SK-N-SH (cell line): ENCODE results near the gene EEF1AKMT4. TPM values are rescaled to one million over a fixed set of nuclear protein-coding genes. Genes with fewer than 3 reads are reported as not detected.
A peak's percentile ranks its signal among the peaks of the same experiment; 100 is the strongest.

ENCODE experiments used
- CHD2 ChIP-seq: fragments of 150-350 bp; IDR thresholded peaks from 2 replicates; pipeline ENCODE4 v1.6.1; 2018; ENCODE audit warnings: low read length; ENCODE audit not compliant: partially characterized antibody
- ELF1 ChIP-seq: IDR thresholded peaks from 2 replicates; pipeline ENCODE4 v1.4.0; 2012
- EP300 ChIP-seq, 2 experiments: IDR thresholded peaks; 2 replicates each; pipeline versions ENCODE4 v1.4.0 to v1.6.1; 2012; ENCODE audit warnings: borderline replicate concordance in 1 of 2, low read depth in 1 of 2, low read length in 1 of 2
- EZH2phosphoT487 ChIP-seq: fragments of 200-600 bp; sonication (generic); IDR thresholded peaks from 2 replicates; pipeline ENCODE4 v1.6.1; 2017; ENCODE audit warnings: low read depth, mixed run types, mild to moderate bottlenecking, antibody characterized with exemption, moderate library complexity, borderline replicate concordance
- FOSL2 ChIP-seq: IDR thresholded peaks from 2 replicates; pipeline ENCODE4 v1.4.0; 2012; ENCODE audit warnings: low read depth, mild to moderate bottlenecking, moderate library complexity, borderline replicate concordance
- FOXJ3 ChIP-seq: sonication (generic); formaldehyde crosslinking; IDR thresholded peaks from 2 replicates; pipeline ENCODE4 v1.5.1; 2020; ENCODE audit warnings: mild to moderate bottlenecking, missing genetic modification reagents
- FOXM1 ChIP-seq: IDR thresholded peaks from 2 replicates; pipeline ENCODE4 v1.4.0; 2012; ENCODE audit warnings: low read depth, mild to moderate bottlenecking
- GABPA ChIP-seq: IDR thresholded peaks from 2 replicates; pipeline ENCODE4 v1.4.0; 2012; ENCODE audit warnings: low read depth, mild to moderate bottlenecking
- GATA2 ChIP-seq: sonication (generic); formaldehyde crosslinking; IDR thresholded peaks from 2 replicates; pipeline ENCODE4 v1.5.0; 2020; ENCODE audit warnings: mild to moderate bottlenecking, missing genetic modification reagents
- JUND ChIP-seq: IDR thresholded peaks from 2 replicates; pipeline ENCODE4 v1.4.0; 2012
- MXI1 ChIP-seq: IDR thresholded peaks from 2 replicates; pipeline ENCODE4 v1.6.1; 2012; ENCODE audit warnings: mild to moderate bottlenecking, low read depth, low read length, improper control_type of control experiment
- NFIC ChIP-seq: IDR thresholded peaks from 2 replicates; pipeline ENCODE4 v1.4.0; 2012; ENCODE audit warnings: borderline replicate concordance
- NRF1 ChIP-seq: IDR thresholded peaks from 2 replicates; pipeline ENCODE4 v1.6.1; 2012; ENCODE audit warnings: low read depth, mild to moderate bottlenecking, low read length
- PBX3 ChIP-seq: IDR thresholded peaks from 2 replicates; pipeline ENCODE4; 2012
- RCOR1 ChIP-seq: fragments of 150-350 bp; IDR thresholded peaks from 2 replicates; pipeline ENCODE4 v1.6.1; 2017; ENCODE audit warnings: antibody characterized with exemption, low read length
- RXRA ChIP-seq: IDR thresholded peaks from 2 replicates; pipeline ENCODE4 v1.4.0; 2012; ENCODE audit warnings: low read depth, mild to moderate bottlenecking, borderline replicate concordance
- SIN3A ChIP-seq: IDR thresholded peaks from 2 replicates; pipeline ENCODE4 v1.6.1; 2012; ENCODE audit warnings: low read depth, mild to moderate bottlenecking, low read length, moderate library complexity, borderline replicate concordance
- SMC3 ChIP-seq: IDR thresholded peaks from 2 replicates; pipeline ENCODE4 v1.6.1; 2012; ENCODE audit warnings: low read depth, low read length, improper control_type of control experiment
- TCF12 ChIP-seq: IDR thresholded peaks from 2 replicates; pipeline ENCODE4 v1.4.0; 2012
- TEAD4 ChIP-seq: IDR thresholded peaks from 2 replicates; pipeline ENCODE4 v1.4.0; 2012; ENCODE audit warnings: mild to moderate bottlenecking, borderline replicate concordance; ENCODE audit not compliant: insufficient read depth
- USF1 ChIP-seq: IDR thresholded peaks from 2 replicates; pipeline ENCODE4 v1.4.0; 2012; ENCODE audit warnings: low read depth, borderline replicate concordance
- YY1 ChIP-seq: IDR thresholded peaks from 2 replicates; pipeline ENCODE4 v1.4.0; 2012; ENCODE audit warnings: low read depth, mild to moderate bottlenecking
- polyA plus RNA-seq, 3 experiments: library from polyadenylated mRNA; depleted of rRNA; stranded (reverse); fragments of >200 nt; gene quantifications; 2 replicates each; pipeline ENCODE4 v1.2.3, GENCODE V29; 2012
- TF ChIP-seq, protein P1 (sequence below): fragments of 150-350 bp; IDR thresholded peaks from 2 replicates; pipeline ENCODE4 v1.6.1; 2016; ENCODE audit warnings: mild to moderate bottlenecking, low read depth, low read length
- TF ChIP-seq, protein P2 (sequence below): fragments of 200-600 bp; sonication (generic); IDR thresholded peaks from 2 replicates; pipeline ENCODE4 v1.6.1; 2017; ENCODE audit warnings: antibody characterized with exemption, mild to moderate bottlenecking, moderate library complexity
- TF ChIP-seq, protein P3 (sequence below): IDR thresholded peaks from 2 replicates; pipeline ENCODE4 v1.4.0; 2012; ENCODE audit warnings: low read depth, borderline replicate concordance

Gene EEF1AKMT4
- polyA plus RNA-seq, 1 of the 3 experiments (the other 2 are of a cell fraction), result 9.3 TPM

- TF ChIP-seq, protein P1, sequence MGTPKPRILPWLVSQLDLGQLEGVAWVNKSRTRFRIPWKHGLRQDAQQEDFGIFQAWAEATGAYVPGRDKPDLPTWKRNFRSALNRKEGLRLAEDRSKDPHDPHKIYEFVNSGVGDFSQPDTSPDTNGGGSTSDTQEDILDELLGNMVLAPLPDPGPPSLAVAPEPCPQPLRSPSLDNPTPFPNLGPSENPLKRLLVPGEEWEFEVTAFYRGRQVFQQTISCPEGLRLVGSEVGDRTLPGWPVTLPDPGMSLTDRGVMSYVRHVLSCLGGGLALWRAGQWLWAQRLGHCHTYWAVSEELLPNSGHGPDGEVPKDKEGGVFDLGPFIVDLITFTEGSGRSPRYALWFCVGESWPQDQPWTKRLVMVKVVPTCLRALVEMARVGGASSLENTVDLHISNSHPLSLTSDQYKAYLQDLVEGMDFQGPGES, result no peak
- TF ChIP-seq EZH2phosphoT487, result no peak
- TF ChIP-seq, protein P2, sequence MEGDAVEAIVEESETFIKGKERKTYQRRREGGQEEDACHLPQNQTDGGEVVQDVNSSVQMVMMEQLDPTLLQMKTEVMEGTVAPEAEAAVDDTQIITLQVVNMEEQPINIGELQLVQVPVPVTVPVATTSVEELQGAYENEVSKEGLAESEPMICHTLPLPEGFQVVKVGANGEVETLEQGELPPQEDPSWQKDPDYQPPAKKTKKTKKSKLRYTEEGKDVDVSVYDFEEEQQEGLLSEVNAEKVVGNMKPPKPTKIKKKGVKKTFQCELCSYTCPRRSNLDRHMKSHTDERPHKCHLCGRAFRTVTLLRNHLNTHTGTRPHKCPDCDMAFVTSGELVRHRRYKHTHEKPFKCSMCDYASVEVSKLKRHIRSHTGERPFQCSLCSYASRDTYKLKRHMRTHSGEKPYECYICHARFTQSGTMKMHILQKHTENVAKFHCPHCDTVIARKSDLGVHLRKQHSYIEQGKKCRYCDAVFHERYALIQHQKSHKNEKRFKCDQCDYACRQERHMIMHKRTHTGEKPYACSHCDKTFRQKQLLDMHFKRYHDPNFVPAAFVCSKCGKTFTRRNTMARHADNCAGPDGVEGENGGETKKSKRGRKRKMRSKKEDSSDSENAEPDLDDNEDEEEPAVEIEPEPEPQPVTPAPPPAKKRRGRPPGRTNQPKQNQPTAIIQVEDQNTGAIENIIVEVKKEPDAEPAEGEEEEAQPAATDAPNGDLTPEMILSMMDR, result no peak
- TF ChIP-seq TCF12, result peak; percentile 21; the same call in 1 of the 2 replicates
- no peak for TF ChIP-seq SMC3
- TF ChIP-seq, protein P3, sequence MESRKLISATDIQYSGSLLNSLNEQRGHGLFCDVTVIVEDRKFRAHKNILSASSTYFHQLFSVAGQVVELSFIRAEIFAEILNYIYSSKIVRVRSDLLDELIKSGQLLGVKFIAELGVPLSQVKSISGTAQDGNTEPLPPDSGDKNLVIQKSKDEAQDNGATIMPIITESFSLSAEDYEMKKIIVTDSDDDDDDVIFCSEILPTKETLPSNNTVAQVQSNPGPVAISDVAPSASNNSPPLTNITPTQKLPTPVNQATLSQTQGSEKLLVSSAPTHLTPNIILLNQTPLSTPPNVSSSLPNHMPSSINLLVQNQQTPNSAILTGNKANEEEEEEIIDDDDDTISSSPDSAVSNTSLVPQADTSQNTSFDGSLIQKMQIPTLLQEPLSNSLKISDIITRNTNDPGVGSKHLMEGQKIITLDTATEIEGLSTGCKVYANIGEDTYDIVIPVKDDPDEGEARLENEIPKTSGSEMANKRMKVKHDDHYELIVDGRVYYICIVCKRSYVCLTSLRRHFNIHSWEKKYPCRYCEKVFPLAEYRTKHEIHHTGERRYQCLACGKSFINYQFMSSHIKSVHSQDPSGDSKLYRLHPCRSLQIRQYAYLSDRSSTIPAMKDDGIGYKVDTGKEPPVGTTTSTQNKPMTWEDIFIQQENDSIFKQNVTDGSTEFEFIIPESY, result peak; percentile 98
- peak; percentile 45; the same call in 1 of the 2 replicates for TF ChIP-seq MXI1
- no peak; the same call in 1 of the 2 replicates for TF ChIP-seq PBX3
- TF ChIP-seq JUND, result no peak
- no peak for TF ChIP-seq FOXJ3 (CRISPR knock-in tag)
- no peak for TF ChIP-seq FOXM1
- TF ChIP-seq NRF1, result peak; percentile 67
- TF ChIP-seq TEAD4, result no peak
- no peak for TF ChIP-seq GATA2 (CRISPR knock-in tag)
- TF ChIP-seq CHD2, result peak; percentile 99
- TF ChIP-seq GABPA, result peak; percentile 69
- TF ChIP-seq EP300 (IDR thresholded peaks at IDR 0.05; ENCODE audit: borderline replicate concordance in 1 of 2, low read depth in 1 of 2, low read length in 1 of 2), result no peak
- no peak; the same call in 1 of the 2 replicates for TF ChIP-seq USF1
- TF ChIP-seq FOSL2, result no peak
- peak; percentile 67; the same call in 1 of the 2 replicates for TF ChIP-seq RCOR1
- no peak for TF ChIP-seq NFIC
- TF ChIP-seq RXRA, result no peak
- TF ChIP-seq YY1, result peak; percentile 76
- TF ChIP-seq SIN3A, result peak; percentile 85
- peak; percentile 71 for TF ChIP-seq ELF1
These were observed 49.5 kb downstream of the EEF1AKMT4 start, which contains the start of gene PSMD2 (continued) for GRCh38 chr3:184298759-184299487.
